BE2C (cell line): ENCODE results near the gene ARHGDIG.

Experiments
- DNase-seq: peaks from one replicate; pipeline ENCODE4 v3.0.0-alpha.2; 2020
- H3K27me3 ChIP-seq: fragments of 250-450 bp; sonication (Bioruptor Pico); 2 replicates; pipeline ENCODE4 v1.5.1; 2020; ENCODE audit warnings: mild to moderate bottlenecking
- H3K36me3 ChIP-seq: fragments of 250-450 bp; sonication (Bioruptor Pico); 2 replicates; pipeline ENCODE4 v1.5.1; 2020; ENCODE audit warnings: mild to moderate bottlenecking
- H3K4me1 ChIP-seq: fragments of 250-450 bp; sonication (Bioruptor Pico); 2 replicates; pipeline ENCODE4 v1.5.1; 2020
- H3K4me3 ChIP-seq: 2 replicates; pipeline ENCODE4 v1.5.1; 2011; ENCODE audit warnings: low read depth, low read length
- H3K9me3 ChIP-seq: fragments of 250-450 bp; sonication (Bioruptor Pico); 2 replicates; pipeline ENCODE4 v1.5.1; 2020
- TF ChIP-seq, protein P1 (sequence below): IDR thresholded peaks from 2 replicates; pipeline ENCODE4 v1.5.1; 2012; ENCODE audit warnings: mild to moderate bottlenecking, low read depth, low read length

The ARHGDIG gene

DNA sequence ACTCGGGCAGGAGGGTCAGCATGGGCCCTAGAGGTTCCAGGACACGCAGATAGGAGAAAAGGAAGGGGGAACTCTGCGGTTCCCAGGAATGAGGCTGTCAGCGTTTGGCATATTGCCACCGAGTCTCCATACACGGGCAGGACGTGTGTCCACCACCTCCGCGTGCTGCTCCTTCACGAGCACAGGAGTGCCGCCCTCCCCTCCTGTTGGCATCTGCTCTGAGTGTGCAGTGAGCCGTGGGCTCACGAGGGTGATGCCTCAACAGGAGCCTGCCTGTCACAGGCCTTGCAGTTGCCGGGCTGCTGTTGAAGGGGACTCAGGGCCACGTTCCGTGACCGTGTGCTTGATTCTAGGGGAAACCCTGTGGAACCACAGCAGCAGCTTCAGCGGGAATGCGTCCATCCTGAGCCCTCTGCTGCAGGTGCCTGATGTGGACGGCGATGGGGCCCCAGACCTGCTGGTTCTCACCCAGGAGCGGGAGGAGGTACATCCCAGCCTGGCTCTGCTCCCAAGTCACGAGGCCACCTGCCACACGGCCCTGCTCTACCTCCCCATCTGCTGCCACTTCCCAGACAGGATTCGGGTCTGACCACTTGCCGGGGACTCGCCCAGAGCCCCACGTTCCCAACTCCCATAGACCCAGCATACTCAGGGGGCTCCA lies 19.2 kb upstream of the ARHGDIG start:
- Histone ChIP-seq H3K27me3 (no peaks in the 10 kb centered on the region), H3K9me3 (no peaks in the 10 kb centered on the region), H3K36me3 (peaks cover 10% of the 10 kb centered on the region; the same call in 1 of the 2 replicates), H3K4me1 (no peaks in the 10 kb centered on the region), H3K4me3 (no peak overlapping the region)
- TF ChIP-seq, protein P1, sequence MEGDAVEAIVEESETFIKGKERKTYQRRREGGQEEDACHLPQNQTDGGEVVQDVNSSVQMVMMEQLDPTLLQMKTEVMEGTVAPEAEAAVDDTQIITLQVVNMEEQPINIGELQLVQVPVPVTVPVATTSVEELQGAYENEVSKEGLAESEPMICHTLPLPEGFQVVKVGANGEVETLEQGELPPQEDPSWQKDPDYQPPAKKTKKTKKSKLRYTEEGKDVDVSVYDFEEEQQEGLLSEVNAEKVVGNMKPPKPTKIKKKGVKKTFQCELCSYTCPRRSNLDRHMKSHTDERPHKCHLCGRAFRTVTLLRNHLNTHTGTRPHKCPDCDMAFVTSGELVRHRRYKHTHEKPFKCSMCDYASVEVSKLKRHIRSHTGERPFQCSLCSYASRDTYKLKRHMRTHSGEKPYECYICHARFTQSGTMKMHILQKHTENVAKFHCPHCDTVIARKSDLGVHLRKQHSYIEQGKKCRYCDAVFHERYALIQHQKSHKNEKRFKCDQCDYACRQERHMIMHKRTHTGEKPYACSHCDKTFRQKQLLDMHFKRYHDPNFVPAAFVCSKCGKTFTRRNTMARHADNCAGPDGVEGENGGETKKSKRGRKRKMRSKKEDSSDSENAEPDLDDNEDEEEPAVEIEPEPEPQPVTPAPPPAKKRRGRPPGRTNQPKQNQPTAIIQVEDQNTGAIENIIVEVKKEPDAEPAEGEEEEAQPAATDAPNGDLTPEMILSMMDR, result no peak
- no peak for DNase-seq

DNA sequence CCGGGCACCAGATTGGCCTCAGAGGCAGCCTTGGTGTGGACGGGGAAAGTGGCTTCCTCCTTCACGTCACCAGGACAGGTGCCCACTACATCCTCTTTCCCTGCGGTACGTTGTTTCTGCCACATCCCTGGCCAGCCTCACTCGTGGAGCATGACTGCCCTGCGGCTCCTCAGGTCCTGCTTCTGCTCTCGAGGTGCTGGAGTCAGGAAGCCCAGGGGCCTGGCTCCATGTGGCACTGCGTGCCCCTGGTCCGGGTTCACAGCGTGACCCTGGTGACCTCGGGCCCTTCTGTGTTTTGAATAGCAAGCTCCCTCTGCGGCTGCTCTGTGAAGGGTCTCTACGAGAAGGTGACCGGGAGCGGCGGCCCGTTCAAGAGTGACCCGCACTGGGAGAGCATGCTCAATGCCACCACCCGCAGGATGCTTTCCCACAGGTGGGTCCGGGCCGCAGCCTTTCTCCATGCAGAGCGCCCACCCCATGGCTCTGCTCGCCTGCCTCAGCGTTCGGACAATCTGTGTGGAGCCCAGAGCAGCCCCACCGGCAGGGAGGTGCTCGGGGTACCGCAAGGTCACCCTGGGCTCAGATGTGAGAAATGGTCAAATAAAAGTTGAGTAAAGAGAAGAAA lies 18.2 kb upstream of the ARHGDIG start:
- Histone ChIP-seq H3K36me3 (peaks cover 8% of the 10 kb centered on the region; the same call in 1 of the 2 replicates), H3K4me1 (no peaks in the 10 kb centered on the region), H3K4me3 (no peak overlapping the region), H3K9me3 (no peaks in the 10 kb centered on the region), H3K27me3 (no peaks in the 10 kb centered on the region)
- no peak for DNase-seq
- TF ChIP-seq, protein P1, result no peak

DNA sequence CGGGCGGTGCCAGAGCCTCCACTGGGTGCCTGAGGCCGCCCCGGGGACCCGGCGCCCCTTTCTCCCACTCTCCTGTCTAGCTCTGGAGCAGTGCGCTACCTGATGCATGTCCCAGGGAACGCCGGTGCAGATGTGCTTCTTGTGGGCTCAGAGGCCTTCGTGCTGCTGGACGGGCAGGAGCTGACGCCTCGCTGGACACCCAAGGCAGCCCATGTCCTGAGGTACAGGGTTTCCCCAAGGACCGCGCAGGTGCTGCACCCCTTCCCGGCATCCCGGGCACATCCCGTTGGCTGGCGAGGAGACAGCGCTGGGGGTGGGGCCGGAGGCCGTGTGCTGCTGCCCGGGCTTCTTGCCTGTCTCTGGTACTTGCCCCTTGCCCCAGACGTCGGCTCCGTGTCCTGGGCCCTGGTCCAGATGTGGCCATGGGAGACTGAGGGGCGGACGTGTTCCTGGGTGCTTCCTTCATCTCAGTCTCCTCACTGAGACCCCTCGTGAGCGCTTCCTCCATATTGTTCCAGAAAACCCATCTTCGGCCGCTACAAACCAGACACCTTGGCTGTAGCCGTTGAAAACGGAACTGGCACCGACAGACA lies 17.1 kb upstream of the ARHGDIG start:
- TF ChIP-seq, protein P1, result no peak
- no peaks in the 10 kb centered on the region for H3K27me3 ChIP-seq
- DNase-seq, result no peak
- no peak overlapping the region for H3K4me3 ChIP-seq
- peaks cover 8% of the 10 kb centered on the region; the same call in 1 of the 2 replicates for H3K36me3 ChIP-seq
- H3K9me3 ChIP-seq, result no peaks in the 10 kb centered on the region
- H3K4me1 ChIP-seq, result no peaks in the 10 kb centered on the region

DNA sequence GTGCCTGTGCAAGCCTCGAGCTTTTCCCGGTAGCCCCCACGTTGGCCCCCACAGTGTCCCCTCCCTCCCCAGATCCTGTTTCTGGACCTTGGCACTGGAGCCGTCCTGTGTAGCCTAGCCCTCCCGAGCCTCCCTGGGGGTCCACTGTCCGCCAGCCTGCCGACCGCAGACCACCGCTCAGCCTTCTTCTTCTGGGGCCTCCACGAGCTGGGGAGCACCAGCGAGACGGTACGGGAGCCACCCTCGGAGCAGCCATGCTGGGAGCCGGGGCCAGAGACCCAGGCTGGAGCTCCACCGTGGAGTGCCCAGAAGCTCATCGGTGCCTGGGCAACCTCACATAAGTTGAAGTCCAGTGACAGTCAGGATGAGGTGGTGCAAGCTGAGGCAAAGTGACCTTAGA lies 16.4 kb upstream of the ARHGDIG start:
- Histone ChIP-seq H3K4me1 (no peaks in the 10 kb centered on the region), H3K27me3 (no peaks in the 10 kb centered on the region), H3K9me3 (no peaks in the 10 kb centered on the region), H3K4me3 (no peak overlapping the region), H3K36me3 (peaks cover 8% of the 10 kb centered on the region; the same call in 1 of the 2 replicates)
- TF ChIP-seq, protein P1, result no peak
- DNase-seq, result no peak

DNA sequence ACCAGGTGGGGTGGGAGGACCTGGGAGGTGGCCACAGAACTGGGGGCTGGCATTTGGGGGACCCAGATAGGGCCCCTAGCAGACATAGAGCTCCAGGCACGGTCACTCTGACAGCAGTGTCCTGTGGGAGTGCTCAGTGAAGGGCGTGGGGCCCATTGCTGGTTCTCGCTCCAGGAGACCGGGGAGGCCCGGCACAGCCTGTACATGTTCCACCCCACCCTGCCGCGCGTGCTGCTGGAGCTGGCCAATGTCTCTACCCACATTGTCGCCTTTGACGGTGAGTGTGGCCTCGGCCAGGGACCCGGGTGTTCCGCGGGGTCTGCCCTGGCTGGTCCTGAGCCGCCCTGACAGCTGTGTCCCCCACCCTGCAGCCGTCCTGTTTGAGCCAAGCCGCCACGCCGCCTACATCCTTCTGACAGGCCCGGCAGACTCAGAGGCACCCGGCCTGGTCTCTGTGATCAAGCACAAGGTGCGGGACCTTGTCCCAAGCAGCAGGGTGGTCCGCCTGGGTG lies 15.9 kb upstream of the ARHGDIG start:
- H3K36me3 ChIP-seq, result peaks cover 8% of the 10 kb centered on the region; the same call in 1 of the 2 replicates
- H3K4me1 ChIP-seq, result no peaks in the 10 kb centered on the region
- no peaks in the 10 kb centered on the region for H3K9me3 ChIP-seq
- DNase-seq, result no peak
- H3K4me3 ChIP-seq, result no peak overlapping the region
- H3K27me3 ChIP-seq, result no peaks in the 10 kb centered on the region
- TF ChIP-seq, protein P1, result no peak
